AG09319 (cell line): ENCODE measurements around the gene LY86.

ENCODE experiments used
- DNase-seq: peaks from one replicate; pipeline ENCODE4 v3.0.0-alpha.2; 2010; ENCODE audit warnings: low read depth; ENCODE audit errors: extremely low read depth
- TF ChIP-seq, protein P1 (sequence below): IDR thresholded peaks from 2 replicates; pipeline ENCODE4 v1.5.1; 2011; ENCODE audit warnings: low read depth, mild to moderate bottlenecking, inconsistent platforms, low read length, moderate library complexity

LY86 gene

DNA sequence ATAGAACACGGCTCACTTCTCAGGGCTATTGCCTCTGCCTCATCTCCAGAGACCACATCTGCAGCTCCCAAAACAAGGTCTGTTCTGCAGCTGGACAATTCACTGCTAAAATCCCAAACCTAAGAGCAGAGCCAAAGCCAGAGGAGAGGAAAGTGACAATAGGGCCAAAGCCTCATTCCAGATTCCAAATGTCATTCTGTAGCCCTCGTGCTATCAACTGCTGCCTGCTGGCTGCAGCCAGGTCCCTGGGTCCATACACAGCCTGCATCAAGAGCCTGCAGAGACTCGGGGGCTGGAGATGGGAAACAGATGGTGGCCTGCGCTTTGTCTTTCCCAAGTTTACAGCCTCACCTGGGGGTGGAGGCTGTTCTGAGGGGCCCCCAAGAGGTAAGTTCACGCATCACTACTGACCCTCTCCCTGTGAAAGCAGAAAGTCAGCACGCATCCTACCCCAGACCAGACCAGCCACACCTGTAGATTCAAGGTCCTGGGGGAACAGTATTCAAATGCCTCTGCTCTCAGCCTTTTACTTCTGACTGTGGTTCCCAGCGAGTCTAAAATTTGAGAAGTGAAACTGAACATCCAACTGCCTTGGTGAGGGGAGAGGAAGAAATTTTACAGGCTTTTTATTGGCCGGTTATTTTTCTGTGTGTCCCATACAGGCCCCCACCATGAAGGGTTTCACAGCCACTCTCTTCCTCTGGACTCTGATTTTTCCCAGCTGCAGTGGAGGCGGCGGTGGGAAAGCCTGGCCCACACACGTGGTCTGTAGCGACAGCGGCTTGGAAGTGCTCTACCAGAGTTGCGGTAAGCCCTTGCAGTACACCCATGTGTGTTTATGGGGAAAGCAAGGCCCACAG lies at the start of gene LY86:
TSS of gene LY86 (plus strand) at position 657 of the 860 bp plus-strand sequence. CDS start at position 672, 15 bp downstream.
- TF ChIP-seq, protein P1, sequence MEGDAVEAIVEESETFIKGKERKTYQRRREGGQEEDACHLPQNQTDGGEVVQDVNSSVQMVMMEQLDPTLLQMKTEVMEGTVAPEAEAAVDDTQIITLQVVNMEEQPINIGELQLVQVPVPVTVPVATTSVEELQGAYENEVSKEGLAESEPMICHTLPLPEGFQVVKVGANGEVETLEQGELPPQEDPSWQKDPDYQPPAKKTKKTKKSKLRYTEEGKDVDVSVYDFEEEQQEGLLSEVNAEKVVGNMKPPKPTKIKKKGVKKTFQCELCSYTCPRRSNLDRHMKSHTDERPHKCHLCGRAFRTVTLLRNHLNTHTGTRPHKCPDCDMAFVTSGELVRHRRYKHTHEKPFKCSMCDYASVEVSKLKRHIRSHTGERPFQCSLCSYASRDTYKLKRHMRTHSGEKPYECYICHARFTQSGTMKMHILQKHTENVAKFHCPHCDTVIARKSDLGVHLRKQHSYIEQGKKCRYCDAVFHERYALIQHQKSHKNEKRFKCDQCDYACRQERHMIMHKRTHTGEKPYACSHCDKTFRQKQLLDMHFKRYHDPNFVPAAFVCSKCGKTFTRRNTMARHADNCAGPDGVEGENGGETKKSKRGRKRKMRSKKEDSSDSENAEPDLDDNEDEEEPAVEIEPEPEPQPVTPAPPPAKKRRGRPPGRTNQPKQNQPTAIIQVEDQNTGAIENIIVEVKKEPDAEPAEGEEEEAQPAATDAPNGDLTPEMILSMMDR, result no peak
- no peak for DNase-seq

DNA sequence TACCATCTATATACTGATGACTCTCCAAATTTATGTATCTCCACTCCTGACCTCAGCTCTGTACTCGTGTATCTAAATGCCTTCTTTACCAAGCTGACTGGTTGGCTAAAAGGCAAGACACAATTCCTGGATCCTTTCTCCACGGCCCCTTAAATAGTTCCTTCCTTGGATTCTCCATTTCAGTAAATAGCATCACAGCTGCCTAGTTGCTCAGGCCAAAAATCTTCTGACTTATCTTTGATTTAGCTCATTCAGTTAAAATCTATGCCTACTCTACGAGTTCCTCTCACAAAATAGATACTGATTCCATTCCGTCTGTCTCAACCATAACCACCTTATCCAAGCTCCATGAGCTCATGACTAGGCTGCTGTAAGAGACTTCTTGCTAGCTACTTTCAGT lies 49.5 kb upstream of the LY86 start:
- no peak for DNase-seq
- TF ChIP-seq, protein P1, result no peak

DNA sequence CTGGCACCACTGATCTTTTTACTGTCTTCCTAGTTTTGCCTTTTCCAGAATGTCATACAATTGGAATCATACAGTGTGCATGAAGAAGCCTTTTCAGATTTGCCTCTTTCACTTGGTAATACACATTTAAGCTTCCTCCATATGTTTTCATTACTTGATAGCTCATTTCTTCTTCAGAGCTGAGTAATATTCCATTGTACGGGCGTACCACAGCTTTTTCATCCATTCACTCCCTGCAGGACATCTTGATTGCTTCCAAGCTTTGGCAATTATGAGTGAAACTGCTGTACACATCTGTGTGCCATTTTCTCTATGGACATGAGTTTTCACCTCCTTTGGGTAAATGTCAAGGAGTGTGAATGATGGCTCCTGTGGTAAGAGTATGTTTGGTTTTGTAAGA lies 46.2 kb upstream of the LY86 start:
- DNase-seq, result no peak
- TF ChIP-seq, protein P1, result no peak

DNA sequence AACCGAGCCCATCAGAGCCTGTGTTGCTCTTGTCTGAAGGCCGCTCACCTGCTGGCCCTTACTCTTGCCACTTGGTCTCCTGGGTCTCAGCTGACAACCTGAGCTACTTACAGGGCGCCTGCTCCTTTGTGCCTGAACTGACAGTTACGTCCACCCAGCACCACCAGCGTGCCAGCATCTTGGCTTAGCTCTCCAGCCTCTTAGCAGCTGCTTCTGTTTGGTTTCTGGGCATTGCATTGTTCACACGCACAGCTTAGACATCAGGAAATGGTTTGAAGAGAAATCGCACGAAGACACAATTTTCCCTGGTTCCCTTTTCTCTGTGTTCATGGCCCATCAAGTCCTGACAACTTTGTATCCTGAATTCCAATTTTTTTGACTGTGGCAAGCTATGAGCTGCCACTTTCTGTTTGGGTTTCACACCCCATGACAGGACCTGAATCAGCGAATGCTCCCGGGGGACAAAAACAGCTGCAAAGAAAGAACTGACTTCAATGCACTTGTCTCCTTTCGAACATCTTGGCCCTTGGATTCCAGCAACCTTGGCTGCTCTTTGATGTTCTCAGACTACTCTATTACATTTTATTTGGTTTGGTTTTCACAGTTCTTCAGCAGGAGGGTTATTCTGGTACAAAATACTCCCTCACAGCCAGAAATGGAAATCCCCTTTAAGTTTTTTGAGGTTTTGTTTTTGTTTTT lies 45.2 kb upstream of the LY86 start:
- DNase-seq, result no peak
- TF ChIP-seq, protein P1, result no peak

DNA sequence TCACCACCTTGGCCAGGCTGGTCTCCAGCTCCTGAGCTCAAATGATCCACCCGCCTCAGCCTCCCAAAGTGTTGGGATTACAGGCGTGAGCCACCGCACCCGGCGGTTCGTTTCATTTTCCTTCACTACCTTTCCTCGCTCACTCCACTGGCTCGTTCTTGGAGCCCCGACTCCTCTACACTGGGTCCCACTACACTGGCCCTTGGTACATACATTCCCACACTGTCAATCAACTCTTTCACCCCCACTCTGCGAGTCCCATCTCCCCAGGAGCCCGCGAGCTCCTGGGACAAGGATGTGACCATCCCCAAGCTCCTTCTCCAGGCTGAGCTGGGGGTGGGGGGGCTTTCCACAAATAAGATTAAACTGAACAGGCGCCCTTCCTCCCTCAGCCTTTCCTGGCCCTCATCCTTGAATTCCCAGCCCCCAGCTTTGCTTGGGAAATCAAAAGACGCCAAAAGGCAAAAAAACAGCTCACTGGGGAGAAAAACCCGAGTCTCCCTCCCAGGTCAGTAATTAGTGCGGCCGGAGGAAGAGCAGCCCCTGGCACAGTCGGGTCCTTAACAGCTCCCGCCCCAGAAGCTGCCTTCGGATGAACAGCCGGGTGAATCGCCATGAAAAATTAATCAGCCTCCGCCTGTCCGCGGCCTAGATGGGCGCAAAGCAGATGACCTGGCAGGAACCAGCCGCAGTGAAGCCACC lies 42.8 kb upstream of the LY86 start:
- TF ChIP-seq, protein P1, result no peak

DNA sequence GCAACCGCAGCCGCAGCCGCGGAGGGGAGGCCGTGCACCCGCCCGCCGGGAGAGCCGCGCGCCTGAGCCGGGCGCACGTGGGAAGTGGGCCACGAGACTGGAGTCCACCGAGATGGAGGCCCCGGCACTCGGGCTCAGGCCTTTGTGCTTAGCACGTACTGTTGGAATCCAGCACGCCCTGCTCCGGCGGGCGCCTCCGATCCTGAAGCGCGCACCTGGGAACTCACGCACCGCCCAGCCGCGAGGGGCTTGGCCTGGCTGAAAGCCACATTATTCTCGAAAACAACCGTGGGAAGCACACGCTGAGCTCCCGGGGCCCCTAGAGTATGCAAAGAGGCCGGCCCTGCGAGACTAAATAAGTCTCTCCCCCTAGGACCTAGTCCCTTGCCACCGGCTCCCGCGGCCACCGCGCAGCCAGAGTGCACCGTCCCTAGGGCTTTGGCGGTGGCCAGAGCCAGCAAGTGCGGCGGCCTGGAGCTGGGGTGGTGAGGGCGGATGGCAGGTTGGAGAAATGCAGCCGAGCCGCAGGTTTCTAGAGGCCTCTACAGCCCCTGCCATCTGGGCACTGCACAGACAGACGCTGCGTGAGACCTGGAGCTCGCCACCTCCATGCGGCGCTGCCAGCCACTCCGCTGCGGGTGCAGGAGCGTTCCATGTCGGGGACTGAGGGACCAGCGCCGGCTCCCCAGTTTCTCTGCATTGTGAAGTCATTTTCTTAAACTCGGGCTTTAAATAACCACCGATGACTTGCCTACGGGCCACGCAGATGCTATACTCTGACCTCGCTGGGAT lies 42.0 kb upstream of the LY86 start:
- TF ChIP-seq, protein P1, result no peak
- DNase-seq, result no peak

More for the DNA sequence above, 42.8 kb upstream of the LY86 start:
- DNase-seq, result no peak
